Measurements from ENCODE around the gene TEX2. TPM values are rescaled to one million over a fixed set of nuclear protein-coding genes. Genes with fewer than 3 reads are reported as not detected.

The TEX2 gene
- total RNA-seq, 1 donor from 2014 or later = 41.3 TPM

DNA sequence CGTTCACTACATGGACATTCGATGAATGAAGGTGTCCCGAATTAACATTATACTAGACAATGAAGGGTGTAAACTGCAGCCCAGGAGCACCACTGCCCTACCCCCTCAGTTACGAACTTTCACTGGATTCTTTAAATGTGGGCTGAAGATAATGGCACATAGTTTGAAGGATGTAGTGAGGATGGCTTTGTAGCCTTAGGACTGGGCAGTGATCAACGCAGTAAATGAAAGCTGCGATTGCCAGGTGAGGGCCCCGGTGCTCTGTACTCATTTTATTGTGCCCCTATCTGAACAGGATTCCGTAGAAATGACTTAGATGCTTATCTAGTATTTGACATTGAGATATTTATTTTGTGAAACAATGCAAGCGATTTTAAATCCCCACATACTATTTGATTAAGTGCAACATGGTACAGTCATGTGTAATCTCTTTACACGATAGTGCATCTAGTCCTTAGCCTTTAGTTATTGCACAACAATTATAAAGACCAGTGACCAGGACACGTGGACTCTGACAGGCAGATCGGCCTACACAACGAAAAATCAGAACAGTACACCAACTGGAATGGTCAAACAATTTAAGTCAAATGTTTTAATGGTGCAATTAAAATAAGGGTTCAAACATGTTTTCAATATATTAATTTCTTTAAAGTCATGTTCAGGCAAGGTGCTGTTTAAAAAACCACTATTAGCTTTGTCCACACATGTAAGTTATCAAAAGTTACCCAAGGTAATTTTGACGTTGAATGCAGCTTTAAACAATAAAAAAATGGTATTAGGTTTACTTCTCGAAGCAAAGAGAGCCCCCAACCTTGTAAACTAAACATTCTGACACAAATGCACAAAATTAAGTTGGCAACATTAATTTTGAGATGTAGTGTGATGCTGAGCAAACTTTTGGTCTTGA, 115.7 kb downstream of the TEX2 start:
- no peak for DNase-seq
- Histone ChIP-seq H3K4me1 (peaks cover 52% of the 10 kb centered on the region), H3K27me3 (ENCODE audit: low read depth) (no peaks in the 10 kb centered on the region), H3K36me3 (peaks cover 19% of the 10 kb centered on the region), H3K9me3 (no peaks in the 10 kb centered on the region), H3K27ac (peak overlapping the region; percentile 96), H3K4me3 (peak overlapping the region; percentile 92)
- peak in 1 of 2 donors; percentile 31 for ATAC-seq
- intact Hi-C loops (cut with DNase I) = no loop called here
- TF ChIP-seq, protein P1, sequence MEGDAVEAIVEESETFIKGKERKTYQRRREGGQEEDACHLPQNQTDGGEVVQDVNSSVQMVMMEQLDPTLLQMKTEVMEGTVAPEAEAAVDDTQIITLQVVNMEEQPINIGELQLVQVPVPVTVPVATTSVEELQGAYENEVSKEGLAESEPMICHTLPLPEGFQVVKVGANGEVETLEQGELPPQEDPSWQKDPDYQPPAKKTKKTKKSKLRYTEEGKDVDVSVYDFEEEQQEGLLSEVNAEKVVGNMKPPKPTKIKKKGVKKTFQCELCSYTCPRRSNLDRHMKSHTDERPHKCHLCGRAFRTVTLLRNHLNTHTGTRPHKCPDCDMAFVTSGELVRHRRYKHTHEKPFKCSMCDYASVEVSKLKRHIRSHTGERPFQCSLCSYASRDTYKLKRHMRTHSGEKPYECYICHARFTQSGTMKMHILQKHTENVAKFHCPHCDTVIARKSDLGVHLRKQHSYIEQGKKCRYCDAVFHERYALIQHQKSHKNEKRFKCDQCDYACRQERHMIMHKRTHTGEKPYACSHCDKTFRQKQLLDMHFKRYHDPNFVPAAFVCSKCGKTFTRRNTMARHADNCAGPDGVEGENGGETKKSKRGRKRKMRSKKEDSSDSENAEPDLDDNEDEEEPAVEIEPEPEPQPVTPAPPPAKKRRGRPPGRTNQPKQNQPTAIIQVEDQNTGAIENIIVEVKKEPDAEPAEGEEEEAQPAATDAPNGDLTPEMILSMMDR (IDR thresholded peaks at IDR 0.05) = no peak

DNA sequence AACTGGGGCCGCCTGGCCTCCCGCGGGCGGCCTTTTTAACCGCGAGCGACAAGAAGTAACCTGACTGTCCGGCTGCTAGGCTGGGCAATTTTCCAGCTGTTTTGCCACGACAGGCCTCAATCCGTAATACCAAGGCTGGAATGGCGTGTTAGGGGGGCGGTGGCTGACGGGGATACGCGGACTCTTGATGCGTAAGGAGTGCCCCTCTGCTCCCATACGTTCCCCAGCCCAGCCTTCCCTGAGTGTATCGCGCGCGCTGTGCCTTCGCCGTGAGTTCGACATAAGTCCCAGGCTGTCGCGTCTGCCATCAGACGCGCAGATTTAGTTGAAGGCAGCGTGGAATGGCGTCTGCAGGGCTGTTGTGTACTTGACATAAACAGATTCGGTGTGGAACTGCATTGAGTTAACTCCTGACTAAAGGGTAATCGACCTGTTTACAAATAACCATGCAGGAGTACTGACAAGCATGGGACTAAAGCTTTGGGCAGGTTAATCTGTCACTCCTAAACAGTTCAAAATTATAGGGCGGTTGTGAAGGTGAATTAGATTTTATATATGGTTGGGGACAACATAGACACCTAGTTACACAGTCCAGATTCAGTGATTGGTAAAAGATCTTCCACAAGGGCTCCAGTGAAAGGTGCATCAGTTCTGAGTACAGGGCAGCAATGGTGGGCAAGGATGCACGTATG, 116.5 kb downstream of the TEX2 start:
- Histone ChIP-seq H3K4me3 (peak overlapping the region; percentile 92), H3K36me3 (peaks cover 14% of the 10 kb centered on the region), H3K27ac (peak overlapping the region; percentile 96), H3K4me1 (peaks cover 44% of the 10 kb centered on the region), H3K9me3 (no peaks in the 10 kb centered on the region), H3K27me3 (ENCODE audit: low read depth) (no peaks in the 10 kb centered on the region)
- TF ChIP-seq, protein P1 (IDR thresholded peaks at IDR 0.05) = no peak
- ATAC-seq = peak; percentile 55 to 65
- peak; percentile 78 for DNase-seq
- intact Hi-C loops (cut with DNase I) = no loop called here

DNA sequence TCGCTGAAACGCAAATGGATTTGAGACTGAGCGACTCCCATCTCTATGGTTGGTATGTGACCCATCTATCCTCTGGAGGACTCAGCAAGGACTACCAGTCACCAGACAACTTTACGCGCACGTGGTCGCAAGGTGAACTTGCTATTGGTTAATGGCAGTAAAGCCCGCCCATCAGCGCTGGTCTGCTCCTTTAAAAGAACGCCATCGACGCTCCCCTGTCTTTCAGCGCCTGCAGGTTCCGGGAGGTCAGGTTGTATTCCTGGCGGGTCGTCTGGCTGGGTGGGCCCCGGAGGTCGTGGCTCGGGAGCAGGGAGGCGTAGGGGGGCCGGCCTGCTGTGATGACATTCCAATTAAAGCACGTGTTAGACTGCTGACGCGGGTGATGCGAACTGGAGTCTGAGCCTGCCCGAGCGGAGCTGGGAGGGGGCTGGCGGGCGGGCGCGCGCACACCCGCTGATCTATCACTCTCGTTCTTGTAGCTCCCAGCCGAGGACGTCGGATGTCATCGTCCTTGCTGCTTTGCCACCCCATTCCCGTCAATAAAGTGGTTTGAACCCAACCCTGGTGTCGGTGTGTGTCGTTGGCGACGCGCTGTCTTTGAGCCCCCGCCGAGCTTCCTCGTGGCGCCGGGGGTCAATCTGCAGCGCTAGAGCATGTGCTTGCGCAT, 117.2 kb downstream of the TEX2 start:
- Histone ChIP-seq H3K36me3 (peaks cover 8% of the 10 kb centered on the region), H3K9me3 (no peaks in the 10 kb centered on the region), H3K4me1 (peaks cover 38% of the 10 kb centered on the region), H3K4me3 (peak overlapping the region; percentile 92), H3K27me3 (ENCODE audit: low read depth) (no peaks in the 10 kb centered on the region), H3K27ac (peak overlapping the region; percentile 96)
- peak; percentile 97 for DNase-seq
- ATAC-seq = peak; percentile 96 to 98
- intact Hi-C loops (cut with DNase I) = no loop called here
- TF ChIP-seq, protein P1 (IDR thresholded peaks at IDR 0.05) = no peak

DNA sequence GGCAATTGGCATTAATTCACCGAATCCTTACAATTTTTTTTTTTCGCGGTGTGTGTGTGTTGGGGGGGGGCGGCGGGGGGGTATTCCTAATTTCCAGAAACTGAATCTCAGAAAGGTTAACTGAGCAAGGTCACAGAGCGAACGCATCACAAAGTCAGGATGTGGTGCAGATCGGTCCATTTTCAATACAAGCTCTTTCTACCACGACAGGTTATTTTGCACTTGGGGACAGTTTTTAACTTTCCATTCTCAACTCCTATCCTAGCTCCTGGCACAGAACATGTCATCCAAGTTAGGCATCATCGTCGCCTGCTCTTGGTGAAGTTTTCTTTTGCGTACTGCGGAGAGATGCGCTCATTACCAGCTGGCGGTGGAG, 117.7 kb downstream of the TEX2 start:
- no peak for DNase-seq
- H3K27ac ChIP-seq = peak overlapping the region; percentile 96
- ATAC-seq = peak; percentile 1 to 10
- H3K4me3 ChIP-seq = peak overlapping the region; percentile 92
- peaks cover 35% of the 10 kb centered on the region for H3K4me1 ChIP-seq
- TF ChIP-seq, protein P1 (IDR thresholded peaks at IDR 0.05) = no peak
- intact Hi-C loops (cut with DNase I) = no loop called here
- H3K27me3 ChIP-seq (ENCODE audit: low read depth) = no peaks in the 10 kb centered on the region
- peaks cover 2% of the 10 kb centered on the region for H3K36me3 ChIP-seq
- no peaks in the 10 kb centered on the region for H3K9me3 ChIP-seq

DNA sequence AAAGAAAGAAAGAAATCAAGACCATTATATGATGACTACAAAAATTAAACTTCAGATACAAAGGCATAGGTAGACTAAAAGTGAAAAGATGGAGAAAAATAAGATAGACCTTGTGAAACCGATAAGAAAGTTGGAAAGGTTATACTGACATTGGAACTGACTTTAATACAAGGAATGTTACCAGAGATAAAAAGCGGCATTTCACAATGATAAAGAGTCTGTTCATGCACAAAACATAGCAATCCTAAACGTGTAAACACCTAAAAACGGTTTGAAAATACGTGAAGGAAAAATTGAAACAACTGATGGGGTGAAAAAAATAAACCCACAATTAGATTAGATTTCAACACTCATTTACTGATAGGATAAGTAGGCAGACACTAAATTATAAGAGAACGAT, 123.5 kb downstream of the TEX2 start:
- intact Hi-C loops (cut with DNase I) = loop anchor here (10.0 kb wide), 1 partner anchor 115 kb away; the partner anchor contains the start of gene ICAM2
- Histone ChIP-seq H3K27me3 (ENCODE audit: low read depth) (no peaks in the 10 kb centered on the region), H3K27ac (no peak overlapping the region), H3K36me3 (no peaks in the 10 kb centered on the region), H3K4me3 (no peak overlapping the region), H3K4me1 (no peaks in the 10 kb centered on the region), H3K9me3 (no peaks in the 10 kb centered on the region)
- TF ChIP-seq, protein P1 (IDR thresholded peaks at IDR 0.05) = no peak
- ATAC-seq (no peak), DNase-seq (no peak)

All from lower lobe of right lung (tissue), 2 donors.